ENCODE data around the gene ZKSCAN1. TPM values are rescaled to one million over a fixed set of nuclear protein-coding genes. Genes with fewer than 3 reads are reported as not detected.
"Not testable (repeated sequence)": the region's sequence is repeated elsewhere in the genome, so short reads cannot be mapped to it uniquely, and the experiment has no call there.

Gene ZKSCAN1
- total RNA-seq = 32.9 TPM

DNA sequence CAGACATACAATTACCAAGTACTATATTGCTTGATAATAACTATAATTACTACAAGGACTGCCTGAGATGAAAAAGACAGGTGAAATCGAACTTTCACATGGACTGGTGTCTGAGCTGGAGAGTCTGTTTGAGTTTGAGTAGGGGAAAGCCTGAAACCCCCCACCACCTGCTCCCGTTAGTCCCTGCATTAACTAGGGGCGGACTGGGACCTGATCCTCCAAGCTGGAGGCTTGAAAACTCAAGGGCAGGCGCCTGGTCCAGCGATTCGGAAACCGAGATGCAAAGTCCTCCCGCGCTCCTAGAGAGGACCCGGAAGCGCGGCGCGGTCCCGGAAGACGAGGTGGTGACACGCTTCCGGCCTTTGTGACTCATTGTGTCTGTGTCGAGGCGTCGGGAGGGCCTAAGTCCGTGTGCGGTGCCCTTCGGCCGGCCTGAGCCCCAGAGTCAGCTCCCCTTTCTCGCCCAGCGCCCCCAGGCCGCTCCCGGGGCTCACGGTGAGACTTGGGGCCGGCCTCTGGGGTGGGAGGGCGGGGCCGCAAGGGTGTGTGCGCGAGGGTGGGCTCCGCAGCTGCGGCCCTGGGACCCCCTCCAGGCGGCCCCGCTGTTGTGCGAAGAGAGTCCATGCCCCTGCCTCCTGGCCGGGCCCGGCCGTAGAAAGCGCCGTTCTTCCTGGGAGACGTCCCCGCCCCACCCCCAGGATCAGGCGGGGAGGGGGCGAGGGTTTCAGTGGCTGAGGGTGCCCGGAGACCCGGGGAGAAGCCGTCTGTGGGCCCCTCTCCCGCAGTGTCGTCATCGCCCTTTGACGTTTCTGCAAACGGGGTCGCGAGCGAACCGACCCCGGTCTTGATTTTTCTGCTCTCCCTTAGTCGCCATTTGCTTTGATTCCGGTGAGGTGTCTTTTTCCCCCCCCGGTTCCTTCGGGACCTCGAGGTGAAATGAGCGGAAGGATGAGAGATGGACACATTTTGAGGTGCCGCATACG, at the start of gene ZKSCAN1:
Gene ZKSCAN1, plus strand, starts transcription at position 365 of the 983 bp plus-strand sequence. CDS start 7,911 bp downstream, outside the sequence.
- no peaks in the 10 kb centered on the region for H3K27me3 ChIP-seq (ENCODE audit: control insufficient read depth in 3 of 3, insufficient read depth in 3 of 3, low read length in 3 of 3)
- peak within 1 kb of the TSS; percentile 87 to 97 (median 92) for H3K9ac ChIP-seq (ENCODE audit: low read depth in 1 of 3, low read length in 3 of 3)
- peak within 1 kb of the TSS; percentile 79 to 92 (median 83) for H3K4me3 ChIP-seq (ENCODE audit: low read length in 3 of 3)
- no peaks in the 10 kb centered on the region for H3K9me3 ChIP-seq (ENCODE audit: control insufficient read depth in 3 of 3, low read length in 3 of 3)
- peaks cover 11 to 20% (median 11%) of the 10 kb centered on the region in 3 donors for H3K4me1 ChIP-seq (ENCODE audit: control insufficient read depth in 3 of 3, insufficient read depth in 3 of 3, low read length in 3 of 3)
- peaks cover 0 to 3% (median 2%) of the 10 kb centered on the region in 3 donors for H3K36me3 ChIP-seq (ENCODE audit: control insufficient read depth in 3 of 3, insufficient read depth in 3 of 3, low read length in 3 of 3)
- H3K27ac ChIP-seq (ENCODE audit: low read depth, low read length) = peak within 1 kb of the TSS; percentile 84

DNA sequence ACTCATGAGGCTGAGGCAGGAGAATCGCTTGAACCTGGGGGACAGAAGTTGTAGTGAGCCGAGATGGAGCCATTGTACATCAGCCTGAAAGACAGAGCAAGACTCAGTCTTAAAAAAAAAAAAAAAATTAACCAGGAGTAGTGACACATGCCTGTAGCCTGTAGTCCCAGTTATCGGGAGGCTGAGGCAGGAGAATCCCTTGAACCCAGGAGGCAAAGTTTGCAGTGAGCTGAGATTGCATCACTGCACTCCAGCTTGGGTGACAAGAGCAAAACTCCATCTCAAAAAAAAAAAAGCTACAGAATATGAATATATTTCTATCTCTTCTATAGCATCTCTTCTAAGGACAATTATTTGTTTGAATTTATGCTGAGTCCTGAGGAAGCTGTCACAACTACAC, 46.1 kb upstream of the ZKSCAN1 start:
- Histone ChIP-seq H3K27ac (ENCODE audit: low read depth, low read length) (no peak overlapping the region), H3K36me3 (ENCODE audit: control insufficient read depth in 3 of 3, insufficient read depth in 3 of 3, low read length in 3 of 3) (no peaks in the 10 kb centered on the region), H3K4me1 (ENCODE audit: control insufficient read depth in 3 of 3, insufficient read depth in 3 of 3, low read length in 3 of 3) (no peaks in the 10 kb centered on the region), H3K9me3 (ENCODE audit: control insufficient read depth in 3 of 3, low read length in 3 of 3) (no peaks in the 10 kb centered on the region), H3K27me3 (ENCODE audit: control insufficient read depth in 3 of 3, insufficient read depth in 3 of 3, low read length in 3 of 3) (peaks cover 4 to 25% (median 22%) of the 10 kb centered on the region in 3 donors), H3K9ac (ENCODE audit: low read depth in 1 of 3, low read length in 3 of 3) (no peak overlapping the region), H3K4me3 (ENCODE audit: low read length in 3 of 3) (no peak overlapping the region)

DNA sequence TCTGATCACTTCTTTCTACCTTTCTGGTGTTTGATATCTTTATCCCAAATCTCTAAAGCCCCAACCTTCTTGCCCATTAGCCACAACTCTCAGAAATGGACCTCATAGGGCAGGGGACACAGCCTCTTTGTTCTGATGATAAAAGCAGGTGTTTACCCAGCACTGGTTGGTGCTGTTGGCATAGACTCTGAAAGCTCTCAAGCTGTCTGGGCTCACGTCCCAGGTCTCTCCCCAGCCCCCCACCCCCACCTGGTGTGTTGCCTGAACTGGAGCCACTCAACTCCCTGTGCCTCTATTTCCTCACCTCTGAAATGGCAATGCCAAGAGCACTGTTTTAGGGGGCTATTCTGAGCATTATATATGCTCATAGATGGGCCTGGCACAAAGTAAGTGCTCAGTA, 45.6 kb upstream of the ZKSCAN1 start:
- H3K9ac ChIP-seq (ENCODE audit: low read depth in 1 of 3, low read length in 3 of 3); H3K36me3 ChIP-seq (ENCODE audit: control insufficient read depth in 3 of 3, insufficient read depth in 3 of 3, low read length in 3 of 3); H3K4me3 ChIP-seq (ENCODE audit: low read length in 3 of 3); H3K9me3 ChIP-seq (ENCODE audit: control insufficient read depth in 3 of 3, low read length in 3 of 3); H3K4me1 ChIP-seq (ENCODE audit: control insufficient read depth in 3 of 3, insufficient read depth in 3 of 3, low read length in 3 of 3); H3K27ac ChIP-seq (ENCODE audit: low read depth, low read length): not testable (repeated sequence)
- H3K27me3 ChIP-seq (ENCODE audit: control insufficient read depth in 3 of 3, insufficient read depth in 3 of 3, low read length in 3 of 3) = peaks cover 0 to 20% (median 19%) of the 10 kb centered on the region in 3 donors

DNA sequence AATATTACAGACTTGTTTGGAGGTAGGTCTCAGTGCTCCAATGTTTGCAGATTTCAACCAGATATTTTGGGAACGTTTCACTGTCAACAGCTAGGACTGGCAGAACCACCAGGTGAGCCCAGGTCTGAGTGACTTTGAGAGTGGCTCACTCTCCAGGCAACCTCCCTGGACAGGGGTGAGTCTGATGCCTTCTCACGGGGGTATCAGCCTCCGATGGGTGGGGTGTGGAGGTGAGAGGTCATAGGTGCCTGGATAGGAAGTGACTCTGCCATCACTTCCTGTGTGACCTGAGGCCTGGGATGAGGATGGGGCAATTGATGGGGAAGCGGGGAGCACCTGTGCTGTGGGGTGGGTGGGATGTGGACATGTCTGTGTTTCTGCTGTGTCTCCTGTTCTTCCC, 44.2 kb upstream of the ZKSCAN1 start:
- H3K4me3 ChIP-seq (ENCODE audit: low read length in 3 of 3) = no peak overlapping the region
- no peak overlapping the region for H3K27ac ChIP-seq (ENCODE audit: low read depth, low read length)
- no peaks in the 10 kb centered on the region for H3K9me3 ChIP-seq (ENCODE audit: control insufficient read depth in 3 of 3, low read length in 3 of 3)
- no peak overlapping the region for H3K9ac ChIP-seq (ENCODE audit: low read depth in 1 of 3, low read length in 3 of 3)
- no peaks in the 10 kb centered on the region for H3K36me3 ChIP-seq (ENCODE audit: control insufficient read depth in 3 of 3, insufficient read depth in 3 of 3, low read length in 3 of 3)
- H3K4me1 ChIP-seq (ENCODE audit: control insufficient read depth in 3 of 3, insufficient read depth in 3 of 3, low read length in 3 of 3) = no peaks in the 10 kb centered on the region
- peaks cover 4 to 12% (median 11%) of the 10 kb centered on the region in 3 donors for H3K27me3 ChIP-seq (ENCODE audit: control insufficient read depth in 3 of 3, insufficient read depth in 3 of 3, low read length in 3 of 3)

DNA sequence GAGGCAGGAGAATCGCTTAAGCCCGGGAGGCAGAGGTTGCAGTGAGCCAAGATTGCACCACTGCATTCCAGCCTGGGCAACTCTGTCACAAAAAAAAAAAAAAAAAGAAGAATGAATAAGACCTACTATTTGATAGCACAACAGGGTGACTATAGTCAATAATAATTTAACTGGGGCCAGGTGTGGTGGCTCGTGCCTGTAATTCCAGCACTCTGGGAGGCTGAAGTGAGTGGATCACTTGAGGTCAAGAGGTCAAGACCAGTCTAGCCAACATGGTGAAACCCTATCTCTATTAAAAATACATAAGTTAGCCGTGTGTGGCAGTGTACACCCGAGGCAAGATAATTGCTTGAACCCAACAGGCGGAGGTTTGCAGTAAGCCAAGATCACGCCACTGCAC, 41.6 kb upstream of the ZKSCAN1 start:
- not testable (repeated sequence) for H3K27me3 ChIP-seq (ENCODE audit: control insufficient read depth in 3 of 3, insufficient read depth in 3 of 3, low read length in 3 of 3); H3K4me1 ChIP-seq (ENCODE audit: control insufficient read depth in 3 of 3, insufficient read depth in 3 of 3, low read length in 3 of 3); H3K4me3 ChIP-seq (ENCODE audit: low read length in 3 of 3); H3K36me3 ChIP-seq (ENCODE audit: control insufficient read depth in 3 of 3, insufficient read depth in 3 of 3, low read length in 3 of 3); H3K9ac ChIP-seq (ENCODE audit: low read depth in 1 of 3, low read length in 3 of 3); H3K9me3 ChIP-seq (ENCODE audit: control insufficient read depth in 3 of 3, low read length in 3 of 3); H3K27ac ChIP-seq (ENCODE audit: low read depth, low read length)

DNA sequence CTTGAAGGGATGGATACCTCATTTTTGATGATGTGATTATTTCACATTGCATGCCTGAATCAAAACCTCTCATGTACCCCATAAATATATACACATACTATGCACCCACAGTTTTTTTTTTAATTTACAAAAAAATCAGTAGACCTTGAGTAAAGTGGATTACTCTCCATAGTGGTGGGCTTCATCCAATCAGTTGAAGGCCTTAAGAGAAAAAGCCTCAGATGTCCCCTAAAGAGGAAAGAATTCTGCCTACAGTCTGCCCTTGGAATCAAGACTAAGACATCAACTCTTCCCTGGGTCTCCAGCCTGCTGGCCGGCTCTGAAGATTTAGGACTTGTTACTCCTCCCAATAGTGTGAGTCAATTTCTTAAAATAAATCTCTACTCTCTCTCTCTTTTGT, 40.7 kb upstream of the ZKSCAN1 start:
- Histone ChIP-seq H3K36me3 (ENCODE audit: control insufficient read depth in 3 of 3, insufficient read depth in 3 of 3, low read length in 3 of 3) (no peaks in the 10 kb centered on the region), H3K4me1 (ENCODE audit: control insufficient read depth in 3 of 3, insufficient read depth in 3 of 3, low read length in 3 of 3) (no peaks in the 10 kb centered on the region), H3K4me3 (ENCODE audit: low read length in 3 of 3) (no peak overlapping the region), H3K9ac (ENCODE audit: low read depth in 1 of 3, low read length in 3 of 3) (no peak overlapping the region), H3K27me3 (ENCODE audit: control insufficient read depth in 3 of 3, insufficient read depth in 3 of 3, low read length in 3 of 3) (peaks cover 3 to 7% (median 6%) of the 10 kb centered on the region in 3 donors), H3K9me3 (ENCODE audit: control insufficient read depth in 3 of 3, low read length in 3 of 3) (no peaks in the 10 kb centered on the region), H3K27ac (ENCODE audit: low read depth, low read length) (no peak overlapping the region)

DNA sequence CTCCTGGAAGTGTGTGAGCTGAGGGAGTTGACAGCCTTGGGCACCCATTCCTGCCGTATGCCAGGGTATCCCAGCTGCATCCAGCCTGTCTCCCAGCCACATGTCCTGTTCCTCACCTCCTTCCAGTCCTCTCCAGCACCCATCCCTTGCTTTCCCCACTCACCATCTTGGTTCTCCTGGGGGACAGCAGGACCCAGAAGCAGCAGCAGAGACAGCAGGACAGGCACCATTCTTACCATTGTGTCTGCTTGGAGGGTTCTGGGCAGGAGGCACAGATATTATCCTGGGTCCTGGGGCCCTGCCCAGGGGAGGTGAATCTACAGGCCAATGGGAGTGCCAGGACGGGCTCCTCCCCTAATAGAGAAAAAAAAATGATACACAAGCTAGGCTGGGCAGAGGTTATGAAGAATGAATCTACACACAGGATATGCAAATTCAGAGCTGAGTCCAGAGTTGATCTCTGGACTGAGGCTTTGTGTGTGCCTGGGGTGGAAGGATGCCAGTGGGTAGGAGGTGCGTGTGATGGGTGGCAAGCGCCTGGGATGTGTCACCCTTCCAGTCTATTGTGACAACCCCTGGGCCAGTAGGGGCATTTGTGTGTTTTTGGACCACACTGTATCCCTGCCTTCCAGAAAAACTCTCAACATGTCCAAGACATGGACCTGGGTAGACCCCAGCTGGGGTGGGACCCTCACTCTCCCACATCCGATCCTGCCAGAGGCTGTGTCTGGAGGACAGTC, 39.4 kb upstream of the ZKSCAN1 start, which contains the start of gene AZGP1:
Gene AZGP1, minus strand, starts transcription at position 250 of the 740 bp plus-strand sequence. Its CDS starts 11 bp downstream, at position 239.
- Histone ChIP-seq H3K9me3 (ENCODE audit: control insufficient read depth in 3 of 3, low read length in 3 of 3) (no peaks in the 10 kb centered on the region), H3K27ac (ENCODE audit: low read depth, low read length) (no peak within 1 kb of the TSS), H3K4me1 (ENCODE audit: control insufficient read depth in 3 of 3, insufficient read depth in 3 of 3, low read length in 3 of 3) (no peaks in the 10 kb centered on the region), H3K9ac (ENCODE audit: low read depth in 1 of 3, low read length in 3 of 3) (no peak within 1 kb of the TSS), H3K36me3 (ENCODE audit: control insufficient read depth in 3 of 3, insufficient read depth in 3 of 3, low read length in 3 of 3) (no peaks in the 10 kb centered on the region), H3K27me3 (ENCODE audit: control insufficient read depth in 3 of 3, insufficient read depth in 3 of 3, low read length in 3 of 3) (peaks cover 3 to 7% (median 6%) of the 10 kb centered on the region in 3 donors), H3K4me3 (ENCODE audit: low read length in 3 of 3) (no peak within 1 kb of the TSS)

DNA sequence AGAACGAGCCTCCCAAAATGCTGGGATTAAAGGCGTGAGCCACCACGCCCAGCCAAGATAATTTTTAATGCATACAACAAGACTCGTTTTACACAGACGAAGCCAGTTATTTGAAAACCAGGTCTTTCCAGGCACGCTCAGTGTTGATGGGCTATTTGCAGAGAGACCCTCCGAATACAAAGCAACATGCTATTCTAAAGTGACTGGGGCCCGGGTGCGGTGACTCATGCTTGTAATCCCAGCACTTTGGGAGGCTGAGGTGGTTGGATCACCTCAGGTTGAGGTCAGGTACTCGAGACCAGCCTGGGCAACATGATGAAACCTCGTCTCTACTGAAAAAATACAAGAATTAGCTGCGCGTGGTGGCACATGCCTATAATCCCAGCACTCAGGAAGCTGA, 38.8 kb upstream of the ZKSCAN1 start:
- no peak overlapping the region for H3K27ac ChIP-seq (ENCODE audit: low read depth, low read length)
- H3K4me3 ChIP-seq (ENCODE audit: low read length in 3 of 3) = no peak overlapping the region
- H3K27me3 ChIP-seq (ENCODE audit: control insufficient read depth in 3 of 3, insufficient read depth in 3 of 3, low read length in 3 of 3) = peaks cover 3 to 7% (median 6%) of the 10 kb centered on the region in 3 donors
- H3K36me3 ChIP-seq (ENCODE audit: control insufficient read depth in 3 of 3, insufficient read depth in 3 of 3, low read length in 3 of 3) = no peaks in the 10 kb centered on the region
- H3K4me1 ChIP-seq (ENCODE audit: control insufficient read depth in 3 of 3, insufficient read depth in 3 of 3, low read length in 3 of 3) = no peaks in the 10 kb centered on the region
- H3K9me3 ChIP-seq (ENCODE audit: control insufficient read depth in 3 of 3, low read length in 3 of 3) = no peaks in the 10 kb centered on the region
- H3K9ac ChIP-seq (ENCODE audit: low read depth in 1 of 3, low read length in 3 of 3) = no peak overlapping the region

DNA sequence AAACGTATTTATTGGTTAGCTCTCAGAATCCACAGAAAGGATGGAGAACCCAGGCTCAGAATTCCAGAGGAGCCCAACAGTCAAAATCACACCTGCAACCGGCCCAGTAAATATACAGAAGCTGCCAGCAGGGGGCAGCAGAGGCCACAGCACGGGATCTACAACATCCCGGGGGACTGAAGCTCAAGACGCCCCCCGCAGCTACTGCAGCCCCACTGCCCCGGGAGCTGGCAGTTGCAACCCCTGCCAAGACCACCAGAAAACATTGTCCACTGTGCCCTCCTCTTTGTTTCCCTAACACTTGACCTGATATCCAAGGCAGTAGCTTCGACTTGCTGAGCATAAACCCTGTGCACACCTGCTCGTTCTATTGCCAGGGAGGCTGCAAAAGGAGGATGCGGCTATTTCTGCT, 35.6 kb upstream of the ZKSCAN1 start:
- H3K27me3 ChIP-seq (ENCODE audit: control insufficient read depth in 3 of 3, insufficient read depth in 3 of 3, low read length in 3 of 3); H3K9me3 ChIP-seq (ENCODE audit: control insufficient read depth in 3 of 3, low read length in 3 of 3); H3K27ac ChIP-seq (ENCODE audit: low read depth, low read length); H3K36me3 ChIP-seq (ENCODE audit: control insufficient read depth in 3 of 3, insufficient read depth in 3 of 3, low read length in 3 of 3); H3K4me3 ChIP-seq (ENCODE audit: low read length in 3 of 3); H3K4me1 ChIP-seq (ENCODE audit: control insufficient read depth in 3 of 3, insufficient read depth in 3 of 3, low read length in 3 of 3); H3K9ac ChIP-seq (ENCODE audit: low read depth in 1 of 3, low read length in 3 of 3): not testable (repeated sequence)

DNA sequence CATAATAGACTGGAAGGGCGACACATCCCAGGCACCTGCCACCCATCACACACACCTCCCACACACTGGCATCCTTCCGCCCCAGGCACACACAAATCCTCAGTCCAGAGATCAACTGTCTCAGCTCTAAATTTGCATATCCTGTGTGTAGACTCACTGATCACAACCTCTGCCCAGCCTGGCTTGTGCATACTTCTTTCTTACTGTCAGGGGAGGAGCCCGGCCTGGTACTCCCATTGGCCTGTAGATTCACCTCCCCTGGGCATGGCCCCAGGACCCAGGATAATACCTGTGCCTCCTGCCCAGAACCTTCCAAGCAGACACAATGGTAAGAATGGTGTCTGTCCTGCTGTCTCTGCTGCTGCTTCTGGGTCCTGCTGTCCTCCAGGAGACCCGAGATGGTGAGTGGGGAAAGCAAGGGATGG, 34.9 kb upstream of the ZKSCAN1 start:
- not testable (repeated sequence) for H3K36me3 ChIP-seq (ENCODE audit: control insufficient read depth in 3 of 3, insufficient read depth in 3 of 3, low read length in 3 of 3); H3K27me3 ChIP-seq (ENCODE audit: control insufficient read depth in 3 of 3, insufficient read depth in 3 of 3, low read length in 3 of 3); H3K9ac ChIP-seq (ENCODE audit: low read depth in 1 of 3, low read length in 3 of 3); H3K9me3 ChIP-seq (ENCODE audit: control insufficient read depth in 3 of 3, low read length in 3 of 3); H3K27ac ChIP-seq (ENCODE audit: low read depth, low read length); H3K4me3 ChIP-seq (ENCODE audit: low read length in 3 of 3); H3K4me1 ChIP-seq (ENCODE audit: control insufficient read depth in 3 of 3, insufficient read depth in 3 of 3, low read length in 3 of 3)

Data from skeletal muscle tissue (tissue), 4 donors.